Uterus (tissue), 2 donors: ENCODE measurements around the gene FAM161A.

Source experiments
- CTCF ChIP-seq, 4 experiments: fragments of 200-600 bp in 2 of 4; fragments of 450-650 bp in 2 of 4; sonication (generic) in 2 of 4; IDR thresholded peaks; one replicate each; pipeline ENCODE4 v1.5.1; 2016 to 2019; ENCODE audit warnings: antibody characterized with exemption in 4 of 4, mild to moderate bottlenecking in 2 of 4, moderate library complexity in 1 of 4
- POLR2A ChIP-seq, 2 donors: fragments of 450-650 bp; IDR thresholded peaks; one replicate each; pipeline ENCODE4 v1.6.1; 2016; ENCODE audit warnings: antibody characterized with exemption in 2 of 2, mild to moderate bottlenecking in 1 of 2, moderate library complexity in 1 of 2

GRCh38 chr2:61786876-61787275 is 67.0 kb downstream of the FAM161A start:
- TF ChIP-seq CTCF (IDR thresholded peaks at IDR 0.05) = no peak
- no peak for TF ChIP-seq POLR2A (IDR thresholded peaks at IDR 0.05)
